OCI-LY3 (cell line): ENCODE data around the gene PHYKPL.

Experiments
- H2AFZ ChIP-seq: fragments of 200-600, 300-600 bp; shearing (Covaris generic); 2 replicates; pipeline ENCODE4 v1.6.0; 2014; ENCODE audit warnings: antibody characterized with exemption, low read depth, low read length
- H3K27ac ChIP-seq: fragments of 200-600, 300-600 bp; sonication (generic); 2 replicates; pipeline ENCODE4 v1.5.1; 2014; ENCODE audit warnings: mild to moderate bottlenecking, low read length, moderate library complexity, mixed read lengths
- H3K27me3 ChIP-seq: fragments of 200-600, 300-600 bp; sonication (generic); 2 replicates; pipeline ENCODE4 v1.6.1; 2014; ENCODE audit warnings: low read depth, low read length, mixed read lengths
- H3K36me3 ChIP-seq: fragments of 200-600, 300-600 bp; sonication (generic); replicated peaks from 2 replicates; pipeline ENCODE3; 2014; ENCODE audit warnings: low read depth, low read length, mixed read lengths
- H3K4me1 ChIP-seq: fragments of 300-600, 200-600 bp; sonication (generic); 2 replicates; pipeline ENCODE4 v1.6.1; 2014; ENCODE audit warnings: low read length, mixed read lengths
- H3K4me2 ChIP-seq: fragments of 200-600, 300-600 bp; sonication (generic); 2 replicates; pipeline ENCODE4 v1.6.1; 2014; ENCODE audit warnings: low read length, mixed read lengths
- H3K4me3 ChIP-seq: fragments of 300-600, 200-600 bp; sonication (generic); 2 replicates; pipeline ENCODE4 v1.5.1; 2014; ENCODE audit warnings: antibody characterized with exemption, mild to moderate bottlenecking, low read length, moderate library complexity
- H3K79me2 ChIP-seq: fragments of 300-600, 200-600 bp; shearing (Covaris generic); 2 replicates; pipeline ENCODE4 v1.6.1; 2014; ENCODE audit warnings: mild to moderate bottlenecking, low read length, mixed read lengths
- H3K9ac ChIP-seq: fragments of 300-600, 200-600 bp; shearing (Covaris generic); 2 replicates; pipeline ENCODE4 v1.6.0; 2014; ENCODE audit warnings: mild to moderate bottlenecking, low read length, moderate library complexity
- H3K9me3 ChIP-seq: fragments of 200-600, 300-600 bp; shearing (Covaris generic); 2 replicates; pipeline ENCODE4 v1.6.1; 2014; ENCODE audit warnings: low read length, mixed read lengths; ENCODE audit not compliant: insufficient read depth
- H4K20me1 ChIP-seq: fragments of 200-600, 300-600 bp; sonication (generic); 2 replicates; pipeline ENCODE4 v1.6.1; 2016; ENCODE audit warnings: low read length, mixed read lengths; ENCODE audit not compliant: insufficient read depth
- CTCF ChIP-seq: fragments of 200-600, 300-600 bp; sonication (generic); IDR thresholded peaks from 2 replicates; pipeline ENCODE4 v1.5.1; 2014; ENCODE audit warnings: antibody characterized with exemption, low read length, low read depth
- EZH2phosphoT487 ChIP-seq: fragments of 200-600 bp; shearing (Covaris generic); IDR thresholded peaks from 2 replicates; pipeline ENCODE4 v1.6.1; 2018; ENCODE audit warnings: antibody characterized with exemption, mixed run types, low read depth

Gene PHYKPL

GRCh38 chr5:178221282-178221681 is 11.3 kb downstream of the PHYKPL start:
- Histone ChIP-seq H4K20me1 (peaks cover 13% of the 10 kb centered on the region; the same call in 1 of the 2 replicates), H3K9me3 (no peaks in the 10 kb centered on the region), H3K4me3 (no peak overlapping the region), H3K79me2 (0 out of 2 replicates have a peak, but pooled peaks cover 6% of the 10 kb centered on the region), H3K4me1 (no peaks in the 10 kb centered on the region), H3K36me3 (peaks cover 23% of the 10 kb centered on the region), H3K9ac (no peak overlapping the region), H3K27ac (no peak overlapping the region), H3K4me2 (no peak overlapping the region), H3K27me3 (no peaks in the 10 kb centered on the region), H2AFZ (no peak overlapping the region)
- TF ChIP-seq EZH2phosphoT487, result no peak
- TF ChIP-seq CTCF, result no peak

GRCh38 chr5:178218827-178219226 is 13.8 kb downstream of the PHYKPL start:
- H3K4me1 ChIP-seq, result no peaks in the 10 kb centered on the region
- H3K4me2 ChIP-seq, result no peak overlapping the region
- TF ChIP-seq CTCF, result no peak
- TF ChIP-seq EZH2phosphoT487, result no peak
- H3K9me3 ChIP-seq, result no peaks in the 10 kb centered on the region
- H4K20me1 ChIP-seq, result peaks cover 16% of the 10 kb centered on the region; the same call in 1 of the 2 replicates
- peaks cover 11% of the 10 kb centered on the region; the same call in 1 of the 2 replicates for H3K79me2 ChIP-seq
- H3K27me3 ChIP-seq, result no peaks in the 10 kb centered on the region
- H3K4me3 ChIP-seq, result no peak overlapping the region
- H3K9ac ChIP-seq, result no peak overlapping the region
- H3K36me3 ChIP-seq, result peaks cover 42% of the 10 kb centered on the region
- H3K27ac ChIP-seq, result no peak overlapping the region
- H2AFZ ChIP-seq, result no peak overlapping the region

- Histone ChIP-seq H2AFZ (no peak overlapping the region), H3K9ac (no peak overlapping the region), H3K4me3 (no peak overlapping the region), H3K36me3 (peaks cover 48% of the 10 kb centered on the region), H3K4me2 (no peak overlapping the region), H3K79me2 (peaks cover 12% of the 10 kb centered on the region; the same call in 1 of the 2 replicates), H4K20me1 (peaks cover 14% of the 10 kb centered on the region), H3K27me3 (no peaks in the 10 kb centered on the region), H3K27ac (no peak overlapping the region), H3K4me1 (no peaks in the 10 kb centered on the region), H3K9me3 (no peaks in the 10 kb centered on the region)
- TF ChIP-seq EZH2phosphoT487 (no peak), CTCF (no peak)
Observed at GRCh38 chr5:178218237-178218776, 14.3 kb downstream of the PHYKPL start.

- Histone ChIP-seq H3K27ac (no peak overlapping the region), H3K4me1 (no peaks in the 10 kb centered on the region), H3K36me3 (peaks cover 56% of the 10 kb centered on the region), H3K9ac (no peak overlapping the region), H3K27me3 (no peaks in the 10 kb centered on the region), H3K79me2 (peaks cover 23% of the 10 kb centered on the region; the same call in 1 of the 2 replicates), H4K20me1 (peaks cover 17% of the 10 kb centered on the region), H3K9me3 (no peaks in the 10 kb centered on the region), H2AFZ (no peak overlapping the region), H3K4me3 (no peak overlapping the region), H3K4me2 (no peak overlapping the region)
- TF ChIP-seq EZH2phosphoT487 (no peak), CTCF (no peak)
Observed at GRCh38 chr5:178216779-178217178, 15.8 kb downstream of the PHYKPL start.
